RKO (cell line): ENCODE data around the gene INPP4B.

Experiments used
- DNase-seq: peaks from one replicate; pipeline ENCODE4 v3.0.0-alpha.2; 2016; ENCODE audit warnings: low spot score

Gene INPP4B

DNA sequence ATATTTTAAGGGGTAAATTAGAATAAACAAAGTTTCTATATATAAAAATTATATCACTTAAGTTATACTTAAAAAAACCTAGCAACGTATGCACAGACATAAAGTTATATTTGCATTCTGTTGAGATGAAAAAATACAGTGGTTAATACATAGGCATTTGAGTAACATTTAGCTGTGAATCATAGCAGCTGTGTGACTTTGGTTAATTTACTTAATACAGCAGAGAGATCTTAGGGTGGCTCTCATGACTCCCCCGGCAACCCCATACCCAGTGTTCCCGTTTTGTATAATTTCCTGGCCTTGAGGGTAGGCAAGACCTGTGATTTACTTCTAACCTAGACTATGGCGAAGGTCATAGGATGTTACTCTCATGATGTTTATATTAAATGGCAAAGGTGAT, 504.8 kb downstream of the INPP4B start:
- no peak for DNase-seq

DNA sequence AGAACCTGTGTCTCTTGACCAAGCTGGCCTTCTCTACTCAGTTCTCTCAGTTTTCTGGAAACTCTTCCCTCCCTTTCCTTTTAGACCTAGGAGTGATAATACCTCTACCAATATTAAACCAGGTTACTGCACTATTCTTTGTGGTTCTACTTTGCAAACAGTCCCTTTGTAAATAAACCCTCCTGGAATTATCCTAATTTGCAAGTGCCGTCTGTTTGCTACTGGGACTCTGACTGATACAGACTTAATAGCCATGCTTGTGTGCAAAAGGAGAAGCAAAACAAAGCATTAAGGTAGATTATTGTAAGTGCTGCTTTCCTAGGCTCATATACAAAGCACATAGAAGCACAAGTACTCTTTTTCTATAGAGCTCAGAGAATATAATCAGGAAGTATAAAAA, 507.0 kb downstream of the INPP4B start:
- no peak for DNase-seq

DNA sequence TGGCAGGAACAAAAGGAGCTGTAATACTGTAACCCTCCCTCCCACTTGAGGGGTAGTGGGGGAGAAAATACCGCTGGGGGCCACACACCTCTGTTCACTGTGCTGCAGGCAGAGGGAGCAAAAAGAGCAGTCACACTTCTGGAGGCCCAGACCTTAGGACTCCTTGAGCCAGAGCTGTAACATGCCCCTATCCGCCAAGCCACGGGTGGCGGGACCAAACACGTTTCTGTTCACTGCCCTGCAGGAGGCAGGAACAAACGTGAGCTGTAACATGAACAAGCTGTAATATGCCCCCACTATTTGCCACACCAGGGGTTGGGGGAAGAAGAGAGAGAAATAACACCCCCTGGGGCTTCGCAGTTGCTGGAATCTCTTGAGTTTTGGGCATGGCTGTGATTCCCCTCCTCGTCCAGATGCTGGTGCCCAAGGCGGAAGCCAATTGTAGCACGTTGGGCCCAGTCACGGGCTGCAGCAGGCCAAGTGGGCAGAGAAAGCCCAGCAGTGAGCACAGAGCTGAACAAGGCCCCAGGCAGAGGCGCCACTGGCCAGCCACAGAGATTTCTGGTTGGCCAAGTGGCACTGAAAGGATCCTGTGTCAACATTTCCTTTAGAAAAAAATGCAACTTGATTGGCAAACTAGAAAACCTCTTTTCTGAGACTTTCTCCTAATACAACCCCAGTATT, 509.7 kb downstream of the INPP4B start:
- no peak for DNase-seq

DNA sequence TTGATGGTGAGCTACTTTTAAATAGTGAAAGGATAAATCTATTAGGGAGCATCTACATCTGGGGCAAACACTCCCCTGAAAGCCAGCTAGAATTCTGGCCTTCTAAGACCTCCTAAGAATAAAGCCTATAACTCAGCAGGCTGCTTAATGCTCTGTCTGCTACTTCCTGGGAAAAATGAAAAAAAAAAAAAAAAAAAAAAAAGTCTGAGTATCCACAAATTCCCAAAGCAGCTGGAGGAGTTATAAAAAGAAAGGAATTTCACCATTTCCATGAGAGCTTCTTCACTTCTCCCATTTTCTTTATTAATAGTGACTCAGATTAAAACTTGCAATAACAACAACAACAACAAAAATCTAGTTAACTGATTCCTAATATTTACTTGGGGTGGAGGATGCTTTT, 511.2 kb downstream of the INPP4B start:
- DNase-seq = no peak

DNA sequence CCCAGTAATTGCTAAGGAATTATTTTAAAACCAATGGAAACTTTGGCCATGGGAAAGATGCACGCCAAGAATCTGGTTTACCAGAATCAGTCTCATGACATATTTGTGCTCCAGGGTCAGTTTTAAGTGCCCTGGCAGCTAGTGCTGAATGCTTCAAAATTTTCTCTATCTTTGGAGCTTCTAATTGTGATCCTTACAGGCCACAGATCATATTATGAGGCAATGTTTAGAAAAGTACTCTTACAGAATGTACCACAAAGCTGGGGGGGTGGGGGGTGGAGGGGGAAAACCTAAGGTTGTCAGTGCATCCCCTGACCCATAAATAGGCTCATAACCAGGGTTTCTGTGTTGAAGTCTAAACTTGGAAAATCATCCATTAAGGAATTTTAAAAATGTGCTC, 514.5 kb downstream of the INPP4B start:
- no peak for DNase-seq

DNA sequence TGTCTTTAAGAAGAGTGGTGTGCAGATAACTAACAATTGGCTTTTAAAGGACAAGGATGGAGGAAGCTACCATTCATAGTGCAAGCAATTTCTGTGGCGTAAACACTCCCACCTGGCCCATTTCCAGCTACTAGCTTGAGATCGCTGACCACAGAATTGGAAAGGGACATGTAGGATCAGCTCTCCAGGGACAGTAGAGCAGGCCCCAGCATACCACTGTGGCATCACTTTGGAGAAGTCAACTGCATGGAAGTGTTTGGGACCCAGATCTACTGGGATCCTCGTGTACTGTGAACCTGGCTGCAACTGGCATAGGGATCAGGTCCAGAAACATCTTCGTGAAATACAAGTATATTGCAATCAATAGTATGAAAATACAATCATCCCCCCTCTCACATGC, 515.0 kb downstream of the INPP4B start:
- DNase-seq = no peak

DNA sequence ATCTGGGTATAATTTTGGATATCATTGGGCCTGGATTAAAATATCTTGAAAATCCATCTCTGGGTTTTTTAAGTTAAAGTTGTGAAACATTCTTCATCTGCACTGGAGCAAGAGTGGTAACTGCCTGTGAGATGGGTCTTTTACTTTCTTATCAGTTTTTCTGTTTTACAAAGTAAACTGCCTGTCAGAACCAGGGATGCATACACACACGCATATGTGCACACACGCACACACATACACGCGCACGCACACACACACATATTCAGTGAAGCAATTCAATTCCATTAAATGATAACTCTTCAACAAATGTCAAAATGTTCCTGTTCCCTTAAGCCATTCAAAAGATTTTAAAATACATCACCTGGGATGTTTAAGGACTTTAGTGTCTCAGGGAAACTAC, 515.8 kb downstream of the INPP4B start:
- no peak for DNase-seq

DNA sequence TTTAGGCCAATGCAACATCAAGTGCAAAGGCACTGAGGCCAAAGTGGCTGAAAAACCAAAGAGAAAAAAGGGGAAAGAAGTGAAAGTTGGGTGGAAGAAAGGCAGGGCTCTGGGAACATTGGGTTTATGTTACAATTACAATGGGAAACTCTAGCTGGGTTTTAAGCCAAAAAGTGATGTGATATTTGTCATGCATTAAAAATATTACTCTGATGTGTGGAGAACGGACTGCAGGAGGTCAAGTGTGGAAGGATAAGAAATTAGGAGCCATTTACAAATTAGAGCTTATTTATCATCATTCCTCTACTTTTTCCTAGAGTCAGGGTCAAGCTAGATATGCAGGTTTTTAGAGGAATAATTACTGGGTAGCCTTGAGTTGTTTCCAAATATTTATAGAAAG, 516.8 kb downstream of the INPP4B start:
- DNase-seq = no peak

DNA sequence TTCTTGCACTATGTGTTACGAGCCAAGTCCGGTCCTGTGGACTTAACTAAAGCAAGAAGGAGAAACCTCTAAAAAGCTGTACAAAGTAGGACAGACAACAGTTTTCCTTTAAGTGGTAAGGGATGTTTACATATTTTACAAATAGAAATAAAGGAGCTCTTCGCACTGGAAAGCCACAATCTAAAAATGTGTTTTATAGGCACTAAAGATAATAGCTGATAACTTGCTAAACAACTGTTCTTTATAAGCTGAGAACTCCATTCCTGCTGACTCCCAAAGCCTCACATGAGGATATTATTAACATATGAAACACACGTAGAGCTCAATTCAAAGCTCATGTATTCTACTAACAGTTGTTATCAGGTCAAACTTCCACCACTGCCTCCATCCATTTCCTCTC, 519.9 kb downstream of the INPP4B start:
- DNase-seq = no peak

DNA sequence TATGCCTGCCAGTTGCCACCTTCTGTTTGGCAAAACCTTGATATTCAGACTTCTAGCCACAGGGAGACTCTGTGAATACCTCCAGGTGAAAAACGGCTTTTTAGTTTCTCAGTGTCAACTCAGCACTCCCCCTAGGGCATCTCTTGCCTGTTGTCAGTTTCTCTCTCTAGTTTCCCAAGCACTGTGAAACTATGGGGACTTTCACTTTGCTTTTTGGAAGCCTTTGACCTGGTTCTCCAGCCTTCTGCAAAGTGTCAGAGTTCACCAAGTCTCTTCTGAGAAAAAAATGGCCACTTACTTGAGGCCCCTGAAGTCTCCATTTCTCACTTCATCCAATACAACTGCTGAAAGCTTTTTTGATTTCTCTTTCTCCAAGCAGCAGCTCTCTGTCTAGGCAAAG, 521.5 kb downstream of the INPP4B start:
- DNase-seq = no peak

DNA sequence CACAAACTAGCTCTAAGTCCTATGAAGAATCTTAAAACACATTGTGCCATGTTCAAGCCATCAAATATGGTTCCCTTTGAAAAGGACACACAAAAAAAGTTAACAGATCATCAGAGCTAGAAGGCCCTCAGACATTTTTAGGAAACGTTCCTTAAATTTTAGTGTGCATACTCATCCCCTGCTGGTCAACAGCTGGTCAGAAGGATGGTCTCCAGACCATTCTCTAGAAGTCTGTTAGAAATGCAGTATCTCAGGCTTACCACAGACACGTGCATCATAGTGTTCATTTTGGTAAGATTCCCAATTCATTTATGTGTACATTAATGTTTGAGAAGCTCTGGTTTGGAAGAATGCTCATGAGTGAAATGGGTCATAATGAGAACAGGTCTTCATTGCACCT, 523.1 kb downstream of the INPP4B start:
- no peak for DNase-seq

DNA sequence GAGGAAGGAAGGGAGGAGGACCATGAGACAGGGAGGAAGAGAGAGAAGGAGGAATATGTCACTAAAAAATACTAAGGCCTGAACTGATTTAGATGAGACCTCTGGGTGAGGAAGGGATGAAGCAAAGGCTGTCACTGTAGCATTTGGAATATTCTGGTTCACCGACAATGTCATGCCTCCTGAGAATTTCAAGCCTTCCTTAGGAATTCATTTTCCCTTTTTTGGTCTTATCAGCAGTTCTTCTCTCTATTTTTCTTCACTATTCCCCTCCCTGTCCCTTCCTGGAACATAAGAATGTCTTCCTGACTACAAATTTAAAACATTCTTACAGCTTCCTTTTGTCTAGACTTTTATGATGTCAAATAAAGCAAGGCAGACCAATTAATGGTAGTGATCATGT, 527.8 kb downstream of the INPP4B start:
- DNase-seq = no peak

DNA sequence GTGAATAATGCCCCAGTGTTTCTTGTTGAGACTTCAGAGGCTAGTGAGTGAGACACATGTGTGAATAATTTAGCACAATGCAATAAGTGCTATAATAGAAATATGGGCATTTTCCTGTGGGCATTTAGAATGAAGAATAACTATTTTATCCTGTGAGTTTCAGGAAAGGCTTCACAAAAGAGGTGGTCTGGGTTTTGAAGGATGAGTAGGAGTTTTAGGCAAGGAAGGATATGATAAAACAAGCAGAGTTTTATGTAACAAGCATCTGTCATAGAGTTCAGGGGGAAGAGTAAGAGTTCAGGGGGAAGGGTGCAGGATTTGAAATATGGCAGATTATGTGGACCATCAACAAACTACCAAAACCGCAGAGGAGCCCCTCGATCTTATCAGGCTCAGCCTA, 529.2 kb downstream of the INPP4B start:
- no peak for DNase-seq

DNA sequence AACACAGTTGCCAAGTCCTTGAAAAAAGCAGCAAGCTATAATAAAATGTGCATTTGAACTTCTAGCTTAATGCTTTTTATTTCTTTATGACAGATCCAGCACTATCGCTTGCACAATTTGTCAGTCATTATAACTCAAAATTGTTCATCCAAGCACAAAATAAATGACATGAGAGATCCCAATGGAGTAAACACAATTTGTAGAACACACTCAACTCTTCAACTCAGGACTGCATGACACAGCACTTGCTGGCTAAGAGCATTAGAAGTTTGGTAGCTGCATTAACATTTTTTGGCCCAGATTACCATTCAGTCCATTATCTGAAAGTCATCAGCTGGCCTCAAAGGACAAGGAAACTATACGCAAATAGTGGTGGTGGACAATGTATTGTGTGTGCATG, 530.1 kb downstream of the INPP4B start:
- no peak for DNase-seq

DNA sequence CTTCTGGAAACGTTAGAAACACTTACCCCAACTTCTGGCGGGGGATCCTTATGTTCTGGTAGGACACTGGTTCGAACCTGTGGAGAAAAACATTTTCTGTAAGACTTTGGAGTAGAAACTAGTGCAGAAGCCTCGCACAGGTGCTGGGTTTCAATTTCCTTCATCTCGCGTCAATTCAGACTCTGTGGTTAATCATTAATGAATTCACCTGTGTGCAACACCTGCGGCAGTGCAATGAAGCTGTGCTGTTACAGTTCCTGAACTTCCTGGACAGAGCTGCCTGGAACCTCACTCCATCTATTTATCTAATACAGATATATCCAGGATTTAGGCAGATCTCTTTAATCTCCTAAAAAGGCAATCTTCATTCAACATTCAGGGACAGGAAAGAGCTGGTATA, 531.4 kb downstream of the INPP4B start:
- no peak for DNase-seq

DNA sequence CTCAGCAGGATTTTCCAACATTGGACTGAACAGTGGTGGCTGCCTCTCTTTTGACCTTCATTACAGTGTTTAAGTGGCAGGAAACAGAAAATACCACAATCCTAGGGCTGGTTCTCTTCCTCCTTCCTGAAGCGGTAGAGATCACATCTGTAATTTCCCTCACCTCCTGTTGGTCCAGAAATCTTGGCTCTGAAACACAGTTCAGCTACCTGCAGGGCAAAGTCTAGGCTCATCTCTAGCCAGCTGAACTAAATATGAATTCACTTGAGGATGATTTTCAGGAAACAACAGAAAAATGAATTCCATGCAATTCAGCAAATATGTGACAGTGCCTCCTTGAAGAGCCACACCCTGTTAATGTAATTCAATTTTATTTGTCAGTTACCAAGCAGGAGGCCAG, 531.9 kb downstream of the INPP4B start:
- no peak for DNase-seq

DNA sequence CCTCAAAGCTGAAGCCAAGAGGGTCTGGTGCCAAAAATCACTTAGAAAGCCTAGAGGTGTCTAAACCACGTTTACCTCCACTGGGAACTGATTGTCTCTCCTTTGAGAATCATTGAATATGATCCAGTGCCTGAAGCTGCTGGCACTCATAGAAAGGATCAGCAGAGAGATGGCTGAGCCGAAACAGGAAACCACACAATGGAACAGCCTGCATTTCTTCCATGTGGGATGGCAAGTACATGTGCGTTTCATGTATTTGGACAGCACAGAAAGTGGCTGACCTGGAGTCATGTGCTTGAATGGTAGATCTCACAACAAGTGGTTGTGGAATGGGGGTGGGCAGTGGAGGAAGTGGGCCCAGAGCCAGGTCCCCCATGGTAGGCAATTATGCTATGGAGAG, 533.7 kb downstream of the INPP4B start:
- no peak for DNase-seq

DNA sequence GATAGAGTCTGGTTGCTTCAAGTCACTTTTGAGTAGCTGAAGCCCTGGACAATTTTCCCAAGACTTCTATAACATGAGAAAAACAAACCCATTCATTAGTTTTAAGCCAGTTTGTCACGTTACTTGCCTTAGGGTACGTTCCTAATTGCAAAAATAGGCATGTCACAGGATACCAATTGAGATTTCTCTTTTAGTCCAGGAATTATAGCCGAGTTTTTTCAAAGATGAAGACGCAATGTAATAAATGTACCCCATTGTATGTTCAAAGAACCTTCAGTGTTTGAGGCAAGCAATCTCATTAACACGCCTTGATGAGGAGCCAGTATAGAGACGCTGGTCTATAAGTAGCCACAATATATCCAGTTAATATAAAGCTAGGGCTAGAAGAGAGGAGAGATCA, 534.2 kb downstream of the INPP4B start:
- DNase-seq = no peak

DNA sequence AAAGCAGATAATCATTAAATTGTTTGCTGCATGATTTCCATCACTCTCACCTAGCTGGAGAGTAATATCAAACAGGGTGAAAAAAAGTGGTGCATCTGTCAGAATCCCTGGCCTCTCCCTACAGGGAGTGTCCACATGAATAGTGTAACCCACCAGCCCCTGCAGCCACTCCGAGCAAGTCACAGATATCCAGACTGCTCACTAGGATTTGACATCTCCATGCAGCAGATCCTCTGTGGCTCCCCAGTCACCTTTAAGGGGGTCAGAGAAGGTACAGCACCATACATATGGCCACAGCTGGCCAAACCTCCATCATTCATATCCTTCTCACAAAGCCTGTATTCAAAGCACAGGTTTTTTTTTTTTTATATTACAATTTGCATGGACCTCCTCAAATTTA, 536.3 kb downstream of the INPP4B start:
- no peak for DNase-seq

DNA sequence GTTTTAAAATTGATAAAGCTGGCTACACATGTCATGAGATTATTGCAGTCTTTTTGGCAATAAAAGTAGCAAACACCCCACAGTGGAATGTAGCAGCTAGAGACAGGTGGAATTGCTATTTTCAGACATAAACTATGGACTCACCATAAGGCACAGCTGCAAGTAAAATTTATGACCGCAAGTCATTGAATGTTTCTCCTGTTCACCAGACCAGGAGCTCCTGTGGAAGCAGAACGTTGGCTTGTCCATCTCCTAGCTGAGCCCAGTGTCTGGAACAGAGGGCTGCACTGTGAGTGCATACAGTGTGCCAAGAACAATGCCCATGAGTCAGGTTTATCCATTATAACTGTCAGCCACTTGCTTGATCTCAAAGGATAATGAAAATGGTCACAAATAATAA, 538.2 kb downstream of the INPP4B start:
- DNase-seq = no peak

DNA sequence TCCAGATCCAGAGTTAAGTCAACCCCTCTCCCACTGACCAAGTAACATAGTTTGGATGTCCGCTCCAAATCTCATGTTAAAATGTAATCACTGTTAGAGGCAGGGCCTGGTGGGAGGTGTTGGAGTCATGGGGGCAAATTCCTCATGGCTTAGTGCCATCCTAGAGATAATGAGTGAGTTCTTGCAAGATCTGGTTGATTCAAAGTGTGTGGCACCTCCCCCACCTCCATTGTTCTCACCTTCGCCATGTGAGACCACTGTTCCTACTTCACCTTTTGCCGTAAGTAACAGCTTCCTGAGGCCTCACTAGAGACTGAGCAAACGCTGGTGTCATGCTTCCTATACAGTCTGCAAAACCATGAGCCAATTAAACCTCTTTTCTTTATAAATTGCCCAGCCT, 548.8 kb downstream of the INPP4B start:
- no peak for DNase-seq

DNA sequence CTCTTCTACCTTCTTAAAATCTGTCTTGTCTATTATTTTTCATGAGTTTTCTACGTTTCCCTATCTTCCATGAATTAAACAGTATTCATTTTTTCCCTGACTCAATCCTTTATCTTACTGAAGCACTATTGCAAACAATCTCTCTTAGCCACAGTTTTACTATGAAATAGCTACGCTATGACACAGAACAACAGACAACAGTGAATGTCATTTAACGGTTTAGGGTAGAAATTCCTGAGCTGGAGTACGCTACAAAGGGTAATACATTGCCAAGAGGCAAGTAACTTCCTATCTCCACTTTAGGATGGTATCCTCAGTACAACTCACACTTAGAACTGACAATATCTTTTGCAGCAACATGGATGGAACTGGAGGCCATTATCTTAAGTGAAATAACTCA, 552.6 kb downstream of the INPP4B start:
- DNase-seq = no peak

DNA sequence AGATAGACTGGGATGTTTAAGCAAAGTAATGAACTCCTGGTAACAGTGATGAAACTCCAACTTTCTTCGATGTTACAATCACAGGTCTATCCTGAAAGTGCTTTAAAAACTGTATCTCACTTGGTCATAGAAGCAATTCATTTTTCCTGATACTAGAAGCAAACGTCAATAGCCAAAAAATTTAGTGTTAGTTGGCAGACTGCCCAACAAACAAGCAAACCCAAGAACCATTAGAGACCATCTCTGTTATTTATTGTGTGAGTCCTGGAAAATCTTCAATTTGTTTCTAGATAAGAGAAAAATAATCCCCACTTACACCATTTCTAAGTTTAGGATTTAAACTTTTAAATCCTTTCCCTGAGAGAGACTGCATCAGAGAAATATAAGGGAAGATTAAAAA, 553.9 kb downstream of the INPP4B start:
- DNase-seq = no peak

DNA sequence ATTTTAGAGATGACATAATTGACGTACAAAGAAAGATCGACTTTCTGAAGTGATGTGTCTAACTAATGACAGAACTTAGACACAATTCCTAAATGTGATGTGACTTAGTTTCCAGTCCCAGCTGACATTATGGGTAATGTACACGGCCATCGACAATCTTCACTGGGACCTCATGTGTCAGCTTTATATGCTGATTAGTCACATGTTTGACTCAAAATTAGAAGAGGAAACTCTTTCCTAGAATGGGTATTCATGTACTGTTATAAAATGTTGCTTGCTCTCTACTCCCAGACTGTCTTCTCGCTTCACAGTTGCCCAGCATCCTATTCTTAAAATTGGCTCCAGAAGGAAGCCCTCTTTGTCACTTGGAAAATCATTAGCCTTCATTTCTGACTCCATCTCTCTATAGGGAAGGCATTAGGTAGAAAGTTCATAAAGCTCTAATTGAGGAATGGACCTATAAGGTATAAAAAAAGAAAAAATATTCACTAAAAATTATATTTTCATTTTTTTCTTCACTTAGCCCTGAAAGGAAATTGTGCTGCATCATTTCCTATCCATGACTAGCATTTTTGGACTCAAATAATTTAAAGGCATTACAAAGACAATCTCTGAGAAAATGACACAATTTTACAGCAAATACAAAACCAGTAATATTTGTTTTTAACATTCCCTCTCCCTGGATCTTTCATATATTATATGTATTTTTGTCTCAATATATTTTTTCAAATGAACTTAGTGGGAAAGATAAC, 554.6 kb downstream of the INPP4B start:
- no peak for DNase-seq
